Neuronal stem cell (in vitro differentiated cells): ENCODE data around the gene MEGF8.

Experiments used
- DNase-seq: peaks from one replicate; pipeline ENCODE4 v3.0.0-alpha.2; 2013; ENCODE audit warnings: low spot score
- H2AFZ ChIP-seq: one replicate; pipeline ENCODE4 v1.6.1; 2013; ENCODE audit warnings: mild to moderate bottlenecking, low read length, inconsistent platforms
- H2AK5ac ChIP-seq: 2 replicates; pipeline ENCODE4 v1.6.1; 2013; ENCODE audit warnings: low read depth, mild to moderate bottlenecking, inconsistent platforms, low read length, moderate library complexity, mixed read lengths
- H2BK120ac ChIP-seq: 2 replicates; pipeline ENCODE4 v1.6.1; 2013; ENCODE audit warnings: low read depth, mild to moderate bottlenecking, inconsistent platforms, low read length, moderate library complexity, mixed read lengths
- H2BK12ac ChIP-seq: one replicate; pipeline ENCODE4 v1.6.1; 2013; ENCODE audit warnings: low read length, inconsistent platforms
- H2BK15ac ChIP-seq: 2 replicates; pipeline ENCODE4 v1.6.1; 2013; ENCODE audit warnings: mild to moderate bottlenecking, low read length, inconsistent platforms, mixed read lengths
- H2BK5ac ChIP-seq: one replicate; pipeline ENCODE4 v1.6.1; 2013; ENCODE audit warnings: inconsistent platforms, mild to moderate bottlenecking, low read length, moderate library complexity
- H3K14ac ChIP-seq: one replicate; pipeline ENCODE4 v1.6.1; 2013; ENCODE audit warnings: low read length, inconsistent platforms
- H3K18ac ChIP-seq: 2 replicates; pipeline ENCODE4 v1.6.1; 2013; ENCODE audit warnings: low read length, inconsistent platforms
- H3K23ac ChIP-seq: 2 replicates; pipeline ENCODE4 v1.6.1; 2013; ENCODE audit warnings: low read depth, mild to moderate bottlenecking, mixed read lengths, low read length, inconsistent platforms; ENCODE audit not compliant: poor library complexity
- H3K27ac ChIP-seq: replicated peaks from 3 replicates; pipeline ENCODE4 v1.5.1; 2013; ENCODE audit warnings: low read length, inconsistent platforms
- H3K27me3 ChIP-seq, 3 experiments: 2 replicates each; pipeline ENCODE4 v1.6.1; 2013; ENCODE audit warnings: low read length in 3 of 3, mild to moderate bottlenecking in 2 of 3, inconsistent platforms in 1 of 3, low read depth in 1 of 3, mixed read lengths in 1 of 3, moderate library complexity in 1 of 3; ENCODE audit not compliant: control insufficient read depth in 3 of 3, insufficient read depth in 3 of 3
- H3K36me3 ChIP-seq, 2 donors: replicated peaks in 1 of 2; 2 replicates each; pipeline ENCODE4 v1.6.1; 2013; ENCODE audit warnings: low read length in 2 of 2; ENCODE audit not compliant: control insufficient read depth in 2 of 2, insufficient read depth in 2 of 2
- H3K4ac ChIP-seq: 2 replicates; pipeline ENCODE4 v1.6.1; 2013; ENCODE audit warnings: inconsistent platforms, mild to moderate bottlenecking, low read length, moderate library complexity
- H3K4me1 ChIP-seq, 2 donors: 1 replicate in 1 of 2; 2 replicates in 1 of 2; pipeline ENCODE4 v1.6.1; 2013; ENCODE audit warnings: low read length in 2 of 2, low read depth in 1 of 2; ENCODE audit not compliant: control insufficient read depth in 2 of 2, insufficient read depth in 1 of 2
- H3K4me2 ChIP-seq: one replicate; pipeline ENCODE4 v1.6.1; 2013; ENCODE audit warnings: mild to moderate bottlenecking, low read length, inconsistent platforms; ENCODE audit not compliant: insufficient read depth, poor library complexity, severe bottlenecking
- H3K4me3 ChIP-seq, 2 donors: 2 replicates each; pipeline ENCODE4 v1.5.1; 2013; ENCODE audit warnings: low read length in 2 of 2, mild to moderate bottlenecking in 2 of 2, inconsistent platforms in 1 of 2, moderate library complexity in 1 of 2
- H3K79me1 ChIP-seq: one replicate; pipeline ENCODE4 v1.6.1; 2013; ENCODE audit warnings: low read depth, mild to moderate bottlenecking, inconsistent platforms, low read length, moderate library complexity
- H3K9ac ChIP-seq: one replicate; pipeline ENCODE4 v1.6.1; 2013; ENCODE audit warnings: mild to moderate bottlenecking, low read depth, low read length, inconsistent platforms; ENCODE audit not compliant: poor library complexity
- H3K9me3 ChIP-seq, 2 donors: replicated peaks in 1 of 2; 2 replicates each; pipeline versions ENCODE3 to v1.6.1; 2013; ENCODE audit warnings: low read length in 2 of 2, mild to moderate bottlenecking in 2 of 2, inconsistent platforms in 1 of 2, low read depth in 1 of 2, mixed read lengths in 1 of 2, moderate library complexity in 1 of 2; ENCODE audit not compliant: control insufficient read depth in 2 of 2, insufficient read depth in 1 of 2
- H4K8ac ChIP-seq: one replicate; pipeline ENCODE4 v1.6.1; 2013; ENCODE audit warnings: low read depth, mild to moderate bottlenecking, inconsistent platforms, low read length, moderate library complexity
- H4K91ac ChIP-seq: one replicate; pipeline ENCODE4 v1.6.1; 2013; ENCODE audit warnings: low read length, low read depth, mild to moderate bottlenecking, inconsistent platforms; ENCODE audit not compliant: poor library complexity
- WGBS, 2 donors: extraction: QIAGEN DNeasy Blood & Tissue Kit; methylation state at CpG; one replicate each; pipeline ENCODE4 v1.1.7; 2013; ENCODE audit warnings: missing lambda C conversion rate in 2 of 2, mixed read lengths in 1 of 2; ENCODE audit not compliant: insufficient read length in 2 of 2, insufficient replicate concordance in 1 of 2; ENCODE audit errors: extremely low coverage in 2 of 2; 5-methylcytosine and 5-hydroxymethylcytosine counted together

Gene MEGF8

GRCh38 chr19:42286349-42287016 lies 39.0 kb upstream of the MEGF8 start:
- H3K4me3 ChIP-seq: peak overlapping the region; percentile 11 to 96
- H3K9me3 ChIP-seq: peaks cover 0 to 2% of the 10 kb centered on the region in 2 donors
- peaks cover 52 to 61% of the 10 kb centered on the region in 2 donors for H3K36me3 ChIP-seq
- H3K27ac ChIP-seq: no peak overlapping the region
- peak overlapping the region; percentile 10 for H4K8ac ChIP-seq
- peak overlapping the region; percentile 55 for H2BK5ac ChIP-seq
- no peak overlapping the region for H3K4me2 ChIP-seq
- peak overlapping the region; percentile 91 for H2AK5ac ChIP-seq
- peaks cover 0 to 2% (median 0%) of the 10 kb centered on the region in 3 experiments for H3K27me3 ChIP-seq
- no peak overlapping the region for H3K4ac ChIP-seq
- no peak overlapping the region for H2BK120ac ChIP-seq
- no peak overlapping the region for H4K91ac ChIP-seq
- no peak for DNase-seq
- peak overlapping the region; percentile 39 for H2BK15ac ChIP-seq
- H3K9ac ChIP-seq: peak overlapping the region; percentile 83
- no CpG with 5 or more reads among the region's 13 CpGs for WGBS, 2 donors
- H2AFZ ChIP-seq: no peak overlapping the region
- peak overlapping the region; percentile 88 for H2BK12ac ChIP-seq
- peak overlapping the region; percentile 59 for H3K18ac ChIP-seq
- peaks cover 30% of the 10 kb centered on the region for H3K79me1 ChIP-seq
- peak overlapping the region; percentile 60 for H3K23ac ChIP-seq
- H3K14ac ChIP-seq: no peak overlapping the region
- H3K4me1 ChIP-seq: peaks cover 31 to 34% of the 10 kb centered on the region in 2 donors

GRCh38 chr19:42287017-42287826 lies 38.2 kb upstream of the MEGF8 start:
- DNase-seq: no peak
- peaks cover 59 to 68% of the 10 kb centered on the region in 2 donors for H3K36me3 ChIP-seq
- H3K4me1 ChIP-seq: peaks cover 25 to 26% of the 10 kb centered on the region in 2 donors
- no peak overlapping the region for H3K4me2 ChIP-seq
- H2AFZ ChIP-seq: no peak overlapping the region
- H3K4ac ChIP-seq: no peak overlapping the region
- H3K4me3 ChIP-seq: no peak overlapping the region
- WGBS, 2 donors: no CpG with 5 or more reads among the region's 30 CpGs
- no peak overlapping the region for H3K27ac ChIP-seq
- H4K91ac ChIP-seq: no peak overlapping the region
- H2BK5ac ChIP-seq: peak overlapping the region; percentile 48
- H4K8ac ChIP-seq: peak overlapping the region; percentile 10
- H3K9me3 ChIP-seq: peaks cover 0 to 2% of the 10 kb centered on the region in 2 donors
- H2BK12ac ChIP-seq: no peak overlapping the region
- H3K23ac ChIP-seq: peak overlapping the region; percentile 8
- H2BK15ac ChIP-seq: no peak overlapping the region
- H2AK5ac ChIP-seq: no peak overlapping the region
- peaks cover 0 to 2% (median 0%) of the 10 kb centered on the region in 3 experiments for H3K27me3 ChIP-seq
- H3K14ac ChIP-seq: no peak overlapping the region
- no peak overlapping the region for H3K9ac ChIP-seq
- no peak overlapping the region for H3K18ac ChIP-seq
- H3K79me1 ChIP-seq: peaks cover 35% of the 10 kb centered on the region
- H2BK120ac ChIP-seq: no peak overlapping the region

- Histone ChIP-seq H3K9ac (no peak overlapping the region), H2BK120ac (no peak overlapping the region), H3K4me3 (no peak overlapping the region), H2BK12ac (no peak overlapping the region), H3K4ac (no peak overlapping the region), H3K27me3 (peaks cover 0 to 2% (median 0%) of the 10 kb centered on the region in 3 experiments), H3K23ac (no peak overlapping the region), H3K14ac (no peak overlapping the region), H4K8ac (no peak overlapping the region), H3K18ac (no peak overlapping the region), H2AK5ac (no peak overlapping the region), H3K36me3 (peaks cover 64 to 74% of the 10 kb centered on the region in 2 donors), H2BK15ac (no peak overlapping the region), H2AFZ (no peak overlapping the region), H3K9me3 (peaks cover 0 to 2% of the 10 kb centered on the region in 2 donors), H4K91ac (no peak overlapping the region), H2BK5ac (no peak overlapping the region), H3K4me2 (no peak overlapping the region), H3K27ac (no peak overlapping the region), H3K4me1 (peaks cover 21% of the 10 kb centered on the region in 2 donors), H3K79me1 (peaks cover 35% of the 10 kb centered on the region)
- DNase-seq: no peak
- WGBS, 2 donors: no CpG with 5 or more reads among the region's 10 CpGs
Measured at GRCh38 chr19:42287827-42288107, 37.7 kb upstream of the MEGF8 start.

- H4K8ac ChIP-seq: no peak overlapping the region
- WGBS, 2 donors: no CpG with 5 or more reads among the region's 4 CpGs
- H3K27ac ChIP-seq: no peak overlapping the region
- no peak overlapping the region for H2BK12ac ChIP-seq
- H3K4me3 ChIP-seq: no peak overlapping the region
- no peak overlapping the region for H3K14ac ChIP-seq
- DNase-seq: no peak
- no peak overlapping the region for H2BK5ac ChIP-seq
- peaks cover 0 to 2% of the 10 kb centered on the region in 2 donors for H3K9me3 ChIP-seq
- no peak overlapping the region for H3K18ac ChIP-seq
- H4K91ac ChIP-seq: no peak overlapping the region
- H3K4me1 ChIP-seq: peaks cover 15% of the 10 kb centered on the region in 2 donors
- H3K23ac ChIP-seq: peak overlapping the region; percentile 14
- H3K27me3 ChIP-seq: peaks cover 0 to 2% (median 0%) of the 10 kb centered on the region in 3 experiments
- no peak overlapping the region for H3K4ac ChIP-seq
- H3K79me1 ChIP-seq: peaks cover 30% of the 10 kb centered on the region
- no peak overlapping the region for H3K9ac ChIP-seq
- H2AFZ ChIP-seq: no peak overlapping the region
- peaks cover 70 to 80% of the 10 kb centered on the region in 2 donors for H3K36me3 ChIP-seq
- H2BK15ac ChIP-seq: no peak overlapping the region
- no peak overlapping the region for H2AK5ac ChIP-seq
- H3K4me2 ChIP-seq: no peak overlapping the region
- H2BK120ac ChIP-seq: no peak overlapping the region
Measured at GRCh38 chr19:42288387-42288786, 37.0 kb upstream of the MEGF8 start.
